IMR-90 (cell line): ENCODE data around the gene KIAA0232. TPM values are rescaled to one million over a fixed set of nuclear protein-coding genes. Genes with fewer than 3 reads are reported as not detected.

Source experiments
- ATAC-seq: fragments of 200-7000 bp; cut with Tn5 transposase; 2 replicates; pipeline ENCODE4 v1.9.1; 2020; ENCODE audit warnings: low read depth, mild to moderate bottlenecking, moderate library complexity
- BruUV-seq: library from RNA; stranded (reverse); fragments of 400-500 nt; replicated peaks from 2 replicates; lab custom pipeline; 2021; lab: Mats Ljungman, UMichigan
- CTCF ChIA-PET: fragments of 300-600 bp; formaldehyde crosslinking; extraction: SDS; loops from one replicate; lab custom pipeline; 2021; ENCODE audit warnings: antibody characterized with exemption; lab: Yijun Ruan, JAX
- POLR2A ChIA-PET: fragments of 300-600 bp; sonication (Branson Sonifier 250); formaldehyde crosslinking; loops from one replicate; lab custom pipeline; 2022; ENCODE audit warnings: antibody characterized with exemption; ENCODE audit not compliant: unreplicated experiment; lab: Charles Lee
- DNase-seq: peaks from one replicate; pipeline ENCODE4 v3.0.0; 2013
- H2AFZ ChIP-seq: replicated peaks from 2 replicates; pipeline ENCODE3; 2013; ENCODE audit warnings: low read length, mild to moderate bottlenecking; ENCODE audit not compliant: poor library complexity
- H2AK5ac ChIP-seq: 2 replicates; pipeline ENCODE4 v1.6.1; 2013; ENCODE audit warnings: low read depth, low read length, inconsistent platforms
- H2AK9ac ChIP-seq: replicated peaks from 2 replicates; pipeline ENCODE3; 2013; ENCODE audit warnings: mild to moderate bottlenecking, low read depth, low read length, moderate library complexity; ENCODE audit not compliant: poor library complexity
- H2BK120ac ChIP-seq: 2 replicates; pipeline ENCODE4 v1.6.1; 2013; ENCODE audit warnings: low read depth, low read length, inconsistent platforms
- H2BK15ac ChIP-seq: 3 replicates; pipeline ENCODE4 v1.6.1; 2013; ENCODE audit warnings: low read depth, low read length, inconsistent platforms
- H2BK20ac ChIP-seq: 2 replicates; pipeline ENCODE4 v1.6.1; 2013; ENCODE audit warnings: low read depth, mild to moderate bottlenecking, inconsistent platforms, low read length, moderate library complexity
- H2BK5ac ChIP-seq: 2 replicates; pipeline ENCODE4 v1.6.1; 2013; ENCODE audit warnings: mild to moderate bottlenecking, low read depth, low read length, inconsistent platforms; ENCODE audit not compliant: poor library complexity, severe bottlenecking
- H3K14ac ChIP-seq: replicated peaks from 2 replicates; pipeline ENCODE4 v1.6.1; 2013; ENCODE audit warnings: low read depth, low read length, inconsistent platforms
- H3K18ac ChIP-seq: 2 replicates; pipeline ENCODE4 v1.6.1; 2013; ENCODE audit warnings: low read depth, low read length, control low read depth
- H3K23ac ChIP-seq: 2 replicates; pipeline ENCODE4 v1.6.1; 2013; ENCODE audit warnings: low read depth, low read length, inconsistent platforms
- H3K27ac ChIP-seq: 2 replicates; pipeline ENCODE4 v1.5.1; 2013; ENCODE audit warnings: mild to moderate bottlenecking, control low read depth, low read length; ENCODE audit not compliant: insufficient read depth
- H3K27me3 ChIP-seq: 2 replicates; pipeline ENCODE4 v1.6.1; 2013; ENCODE audit warnings: low read length; ENCODE audit not compliant: control insufficient read depth, insufficient read depth
- H3K36me3 ChIP-seq: 2 replicates; pipeline ENCODE4 v1.6.1; 2013; ENCODE audit warnings: low read length, mixed read lengths; ENCODE audit not compliant: control insufficient read depth, insufficient read depth
- H3K4ac ChIP-seq: 2 replicates; pipeline ENCODE4 v1.6.1; 2013; ENCODE audit warnings: low read depth, low read length, inconsistent platforms
- H3K4me1 ChIP-seq: 2 replicates; pipeline ENCODE4 v1.6.1; 2013; ENCODE audit warnings: low read length, mixed read lengths; ENCODE audit not compliant: control insufficient read depth, insufficient read depth
- H3K4me2 ChIP-seq: 2 replicates; pipeline ENCODE4 v1.6.1; 2013; ENCODE audit warnings: low read depth, mild to moderate bottlenecking, control low read depth, low read length, moderate library complexity
- H3K4me3 ChIP-seq: 2 replicates; pipeline ENCODE4 v1.5.1; 2013; ENCODE audit warnings: low read depth, mild to moderate bottlenecking, control low read depth, low read length, moderate library complexity; ENCODE audit not compliant: insufficient read depth
- H3K56ac ChIP-seq: 2 replicates; pipeline ENCODE4 v1.6.1; 2013; ENCODE audit warnings: low read length, inconsistent platforms; ENCODE audit not compliant: insufficient read depth; ENCODE audit errors: extremely low read depth
- H3K79me1 ChIP-seq, 2 experiments: 2 replicates each; pipeline ENCODE4 v1.6.1; 2013; ENCODE audit warnings: low read length in 2 of 2, inconsistent platforms in 1 of 2, low read depth in 1 of 2
- H3K9ac ChIP-seq: 2 replicates; pipeline ENCODE4 v1.6.1; 2013; ENCODE audit warnings: low read depth, low read length, control low read depth
- H3K9me1 ChIP-seq: 2 replicates; pipeline ENCODE4 v1.6.1; 2013; ENCODE audit warnings: low read length, inconsistent platforms; ENCODE audit not compliant: insufficient read depth
- H3K9me3 ChIP-seq: 2 replicates; pipeline ENCODE4 v1.6.1; 2013; ENCODE audit warnings: low read length; ENCODE audit not compliant: control insufficient read depth, insufficient read depth
- H4K20me1 ChIP-seq: 2 replicates; pipeline ENCODE4 v1.6.1; 2013; ENCODE audit warnings: low read length, inconsistent platforms; ENCODE audit not compliant: insufficient read depth
- H4K5ac ChIP-seq: 2 replicates; pipeline ENCODE4 v1.6.1; 2013; ENCODE audit warnings: mild to moderate bottlenecking, low read depth, low read length, control low read depth
- H4K8ac ChIP-seq, 2 experiments: 2 replicates each; pipeline ENCODE4 v1.6.1; 2013; ENCODE audit warnings: low read depth in 2 of 2, low read length in 2 of 2, control low read depth in 1 of 2, inconsistent platforms in 1 of 2
- H4K91ac ChIP-seq: 2 replicates; pipeline ENCODE4 v1.6.1; 2013; ENCODE audit warnings: low read depth, low read length, inconsistent platforms; ENCODE audit not compliant: insufficient read depth
- BHLHE40 ChIP-seq: fragments of 150-350 bp; IDR thresholded peaks from 2 replicates; pipeline ENCODE4 v1.6.1; 2016; ENCODE audit warnings: mild to moderate bottlenecking, low read depth, low read length
- CEBPB ChIP-seq: IDR thresholded peaks from 2 replicates; pipeline ENCODE4 v1.6.1; 2012; ENCODE audit warnings: low read depth, low read length, improper control_type of control experiment
- FOS ChIP-seq: fragments of 150-350 bp; IDR thresholded peaks from 2 replicates; pipeline ENCODE4 v1.6.1; 2016; ENCODE audit warnings: low read depth, low read length
- MAFK ChIP-seq: IDR thresholded peaks from 2 replicates; pipeline ENCODE4 v1.6.1; 2012; ENCODE audit warnings: low read depth, low read length, improper control_type of control experiment
- MAZ ChIP-seq: IDR thresholded peaks from 2 replicates; pipeline ENCODE4 v1.6.1; 2012; ENCODE audit warnings: low read depth, mild to moderate bottlenecking, low read length, improper control_type of control experiment, moderate library complexity, borderline replicate concordance
- MXI1 ChIP-seq: IDR thresholded peaks from 2 replicates; pipeline ENCODE4 v1.6.1; 2012; ENCODE audit warnings: low read depth, mild to moderate bottlenecking, low read length, moderate library complexity, borderline replicate concordance
- NFE2L2 ChIP-seq: fragments of 150-350 bp; IDR thresholded peaks from 2 replicates; pipeline ENCODE4 v1.6.1; 2016; ENCODE audit warnings: low read depth, mild to moderate bottlenecking, low read length
- POLR2A ChIP-seq: IDR thresholded peaks from 2 replicates; pipeline ENCODE4 v1.6.1; 2012; ENCODE audit warnings: mild to moderate bottlenecking, low read depth, low read length
- RCOR1 ChIP-seq: IDR thresholded peaks from 2 replicates; pipeline ENCODE4 v1.6.1; 2012; ENCODE audit warnings: mild to moderate bottlenecking, low read length, improper control_type of control experiment; ENCODE audit not compliant: insufficient replicate concordance
- RFX5 ChIP-seq: IDR thresholded peaks from 2 replicates; pipeline ENCODE4 v1.8.0; 2012; ENCODE audit warnings: low read depth, mild to moderate bottlenecking, low read length, moderate library complexity
- SMC3 ChIP-seq: fragments of 150-350 bp; IDR thresholded peaks from 2 replicates; pipeline ENCODE4 v1.6.1; 2016; ENCODE audit warnings: low read depth, mild to moderate bottlenecking, antibody characterized with exemption, low read length, moderate library complexity
- USF2 ChIP-seq: fragments of 150-350 bp; IDR thresholded peaks from 2 replicates; pipeline ENCODE4 v1.6.1; 2017; ENCODE audit warnings: mild to moderate bottlenecking, antibody characterized with exemption, low read length, low read depth
- WGBS, 2 experiments: methylation state at CpG; one replicate each; pipeline versions ENCODE4 v1.1.5 to v1.1.7; 2013; ENCODE audit warnings: missing lambda C conversion rate in 2 of 2; ENCODE audit not compliant: insufficient read length in 1 of 2; ENCODE audit errors: extremely low coverage in 2 of 2; 5-methylcytosine and 5-hydroxymethylcytosine counted together
- dilution Hi-C: fragments of 300-500 bp; cut with HindIII; formaldehyde crosslinking; loops from one replicate; pipeline ENCODE4 v1.14.3; 2018; ENCODE audit warnings: low sequenced_read_pairs; ENCODE audit not compliant: unreplicated experiment
- in situ Hi-C: fragments of 300-500 bp; cut with MboI; formaldehyde crosslinking; loops from 3 replicates; pipeline ENCODE4 v1.14.3; 2019; ENCODE audit warnings: low sequenced_read_pairs, inconsistent platforms, mixed read lengths
- intact Hi-C: fragments of 100-400 bp; cut with micrococcal nuclease; formaldehyde crosslinking; loops from 2 replicates; pipeline ENCODE4 v1.10.0; 2022
- polyA plus RNA-seq, 3 experiments: library from polyadenylated mRNA; depleted of rRNA; stranded (reverse); fragments of >200 nt; gene quantifications; 2 replicates each; pipeline ENCODE4 v1.2.3, GENCODE V29; 2012; ENCODE audit warnings: low replicate concordance in 1 of 3
- total RNA-seq: library from RNA; depleted of rRNA; stranded (reverse); fragments of >200 nt; gene quantifications from 2 replicates; pipeline ENCODE4 v1.2.3, GENCODE V29; 2012
- TF ChIP-seq, protein P1 (sequence below): conservative IDR thresholded peaks from 2 replicates; pipeline ENCODE4 v1.5.1; 2012; ENCODE audit warnings: mild to moderate bottlenecking, low read depth, low read length, improper control_type of control experiment

KIAA0232 gene
- total and polyA plus RNA-seq, 2 of the 4 experiments (the other 2 are of a cell fraction), result 6.8 to 19.5 TPM

- H3K9me3 ChIP-seq, result no peaks in the 10 kb centered on the region
- no peak overlapping the region for H3K27ac ChIP-seq
- H3K79me1 ChIP-seq, result peaks cover 14 to 45% of the 10 kb centered on the region in 2 experiments; a peak in 3 of 4 replicates
- intact Hi-C loops (no loop called here), in situ Hi-C loops (no loop called here), dilution Hi-C loops (no loop called here)
- H2BK120ac ChIP-seq, result no peak overlapping the region
- POLR2A ChIA-PET, result no interaction called here
- H3K9me1 ChIP-seq, result peaks cover 14% of the 10 kb centered on the region; the same call in 1 of the 2 replicates
- CTCF ChIA-PET, result no interaction called here
- H2BK20ac ChIP-seq, result no peak overlapping the region
- H3K4me3 ChIP-seq, result no peak overlapping the region
- H3K4me2 ChIP-seq, result no peak overlapping the region
- ATAC-seq, result no peak
- H2BK5ac ChIP-seq, result no peak overlapping the region
- 83% methylated on average over 2 of the region's 19 CpGs; no CpG with 5 or more reads in 1 of the 2 experiments for WGBS, 2 experiments
- no peak overlapping the region for H4K91ac ChIP-seq
- H3K4me1 ChIP-seq, result peaks cover 14% of the 10 kb centered on the region
- H4K8ac ChIP-seq, result no peak overlapping the region
- no peak overlapping the region for H2BK15ac ChIP-seq
- no peak overlapping the region for H3K56ac ChIP-seq
- peaks cover 21% of the 10 kb centered on the region for H4K20me1 ChIP-seq
- H3K23ac ChIP-seq, result no peak overlapping the region
- H4K5ac ChIP-seq, result no peak overlapping the region
- no peak overlapping the region for H2AK5ac ChIP-seq
- H3K18ac ChIP-seq, result no peak overlapping the region
- peaks cover 24% of the 10 kb centered on the region for H3K36me3 ChIP-seq
- H2AK9ac ChIP-seq, result no peak overlapping the region
- H3K9ac ChIP-seq, result no peak overlapping the region
- no peak overlapping the region for H3K14ac ChIP-seq
- TF ChIP-seq MAFK (no peak), RCOR1 (no peak), RFX5 (no peak), NFE2L2 (no peak), POLR2A (no peak), SMC3 (no peak), BHLHE40 (no peak), MAZ (no peak), FOS (no peak), MXI1 (no peak), USF2 (no peak), CEBPB (no peak)
- TF ChIP-seq, protein P1, sequence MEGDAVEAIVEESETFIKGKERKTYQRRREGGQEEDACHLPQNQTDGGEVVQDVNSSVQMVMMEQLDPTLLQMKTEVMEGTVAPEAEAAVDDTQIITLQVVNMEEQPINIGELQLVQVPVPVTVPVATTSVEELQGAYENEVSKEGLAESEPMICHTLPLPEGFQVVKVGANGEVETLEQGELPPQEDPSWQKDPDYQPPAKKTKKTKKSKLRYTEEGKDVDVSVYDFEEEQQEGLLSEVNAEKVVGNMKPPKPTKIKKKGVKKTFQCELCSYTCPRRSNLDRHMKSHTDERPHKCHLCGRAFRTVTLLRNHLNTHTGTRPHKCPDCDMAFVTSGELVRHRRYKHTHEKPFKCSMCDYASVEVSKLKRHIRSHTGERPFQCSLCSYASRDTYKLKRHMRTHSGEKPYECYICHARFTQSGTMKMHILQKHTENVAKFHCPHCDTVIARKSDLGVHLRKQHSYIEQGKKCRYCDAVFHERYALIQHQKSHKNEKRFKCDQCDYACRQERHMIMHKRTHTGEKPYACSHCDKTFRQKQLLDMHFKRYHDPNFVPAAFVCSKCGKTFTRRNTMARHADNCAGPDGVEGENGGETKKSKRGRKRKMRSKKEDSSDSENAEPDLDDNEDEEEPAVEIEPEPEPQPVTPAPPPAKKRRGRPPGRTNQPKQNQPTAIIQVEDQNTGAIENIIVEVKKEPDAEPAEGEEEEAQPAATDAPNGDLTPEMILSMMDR, result no peak
- no peaks in the 10 kb centered on the region for H3K27me3 ChIP-seq
- no peak overlapping the region for H3K4ac ChIP-seq
- BruUV-seq, result no TSS peak
- H2AFZ ChIP-seq, result no peak overlapping the region
- no peak for DNase-seq
Observed at GRCh38 chr4:6926081-6926480, 143.6 kb downstream of the KIAA0232 start.
